A673 (cell line): Measurements from ENCODE around the gene S100A3.

Source experiments
- EZH2 ChIP-seq: fragments of 200-600 bp; sonication (generic); IDR thresholded peaks from 2 replicates; pipeline ENCODE4 v1.6.1; 2017; ENCODE audit warnings: borderline replicate concordance, low read depth, mild to moderate bottlenecking, mixed read lengths, antibody characterized with exemption, low read length; ENCODE audit not compliant: poor library complexity, severe bottlenecking
- TF ChIP-seq, protein P1 (sequence below): fragments of 300-800, 200-600 bp; sonication (generic); conservative IDR thresholded peaks from 2 replicates; pipeline ENCODE4 v1.5.1; 2017; ENCODE audit warnings: low read depth, mild to moderate bottlenecking, antibody characterized with exemption, low read length, moderate library complexity, mixed read lengths

- TF ChIP-seq, protein P1, sequence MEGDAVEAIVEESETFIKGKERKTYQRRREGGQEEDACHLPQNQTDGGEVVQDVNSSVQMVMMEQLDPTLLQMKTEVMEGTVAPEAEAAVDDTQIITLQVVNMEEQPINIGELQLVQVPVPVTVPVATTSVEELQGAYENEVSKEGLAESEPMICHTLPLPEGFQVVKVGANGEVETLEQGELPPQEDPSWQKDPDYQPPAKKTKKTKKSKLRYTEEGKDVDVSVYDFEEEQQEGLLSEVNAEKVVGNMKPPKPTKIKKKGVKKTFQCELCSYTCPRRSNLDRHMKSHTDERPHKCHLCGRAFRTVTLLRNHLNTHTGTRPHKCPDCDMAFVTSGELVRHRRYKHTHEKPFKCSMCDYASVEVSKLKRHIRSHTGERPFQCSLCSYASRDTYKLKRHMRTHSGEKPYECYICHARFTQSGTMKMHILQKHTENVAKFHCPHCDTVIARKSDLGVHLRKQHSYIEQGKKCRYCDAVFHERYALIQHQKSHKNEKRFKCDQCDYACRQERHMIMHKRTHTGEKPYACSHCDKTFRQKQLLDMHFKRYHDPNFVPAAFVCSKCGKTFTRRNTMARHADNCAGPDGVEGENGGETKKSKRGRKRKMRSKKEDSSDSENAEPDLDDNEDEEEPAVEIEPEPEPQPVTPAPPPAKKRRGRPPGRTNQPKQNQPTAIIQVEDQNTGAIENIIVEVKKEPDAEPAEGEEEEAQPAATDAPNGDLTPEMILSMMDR = no peak
- no peak for TF ChIP-seq EZH2
Observed at GRCh38 chr1:153525088-153525728, 23.9 kb downstream of the S100A3 start.
